Activated CD4-positive, alpha-beta memory T cell treated with anti-CD3 and anti-CD28 coated beads, Interleukin-2, amount 10 ng/mL, durations not matched to agents 7 days and 5 days (primary cell): ENCODE results near the gene SOX6. TPM values are rescaled to one million over a fixed set of nuclear protein-coding genes. Genes with fewer than 3 reads are reported as not detected.

ENCODE experiments used
- CTCF ChIA-PET: fragments of 350-600 bp; sonication (Branson Sonifier 250); formaldehyde crosslinking; loops from one replicate; lab custom pipeline; 2021; ENCODE audit warnings: antibody characterized with exemption, inconsistent platforms; lab: Charles Lee
- POLR2A ChIA-PET: fragments of 350-600 bp; sonication (Branson Sonifier 250); formaldehyde crosslinking; loops from one replicate; lab custom pipeline; 2021; ENCODE audit warnings: antibody characterized with exemption; lab: Charles Lee
- DNase-seq: peaks from one replicate; pipeline ENCODE4 v3.0.0-alpha.2; 2020
- H3K27ac Mint-ChIP-seq: one replicate; pipeline ENCODE4 v1.8.0; 2021; ENCODE audit warnings: mild to moderate bottlenecking, mixed read lengths
- H3K27me3 Mint-ChIP-seq: one replicate; pipeline ENCODE4 v1.8.0; 2021; ENCODE audit warnings: mixed read lengths
- H3K36me3 Mint-ChIP-seq: one replicate; pipeline ENCODE4 v1.8.0; 2021; ENCODE audit warnings: low read depth, mixed read lengths
- H3K4me1 Mint-ChIP-seq: one replicate; pipeline ENCODE4 v1.8.0; 2021; ENCODE audit warnings: mixed read lengths
- H3K4me3 Mint-ChIP-seq: one replicate; pipeline ENCODE4 v1.8.0; 2021; ENCODE audit warnings: mild to moderate bottlenecking, mixed read lengths
- H3K9me3 Mint-ChIP-seq: one replicate; pipeline ENCODE4 v1.8.0; 2021; ENCODE audit warnings: mixed read lengths
- total RNA-seq, 2 experiments: library from RNA; stranded (reverse); gene quantifications; one replicate each; pipeline ENCODE4 v1.2.3, GENCODE V29; 2021

Gene SOX6
- total RNA-seq, 2 experiments from 2014 or later, result not detected

GRCh38 chr11:15938121-15938611 lies 418.2 kb downstream of the SOX6 start:
- no peaks in the 10 kb centered on the region for H3K27me3 Mint-ChIP-seq
- H3K9me3 Mint-ChIP-seq, result peaks cover 10% of the 10 kb centered on the region
- POLR2A ChIA-PET, result no interaction called here
- H3K4me1 Mint-ChIP-seq, result no peaks in the 10 kb centered on the region
- CTCF ChIA-PET, result no interaction called here
- no peak overlapping the region for H3K4me3 Mint-ChIP-seq
- no peak overlapping the region for H3K27ac Mint-ChIP-seq
- no peak for DNase-seq
- no peaks in the 10 kb centered on the region for H3K36me3 Mint-ChIP-seq

GRCh38 chr11:15937601-15938120 lies 418.7 kb downstream of the SOX6 start:
- H3K36me3 Mint-ChIP-seq, result no peaks in the 10 kb centered on the region
- H3K4me3 Mint-ChIP-seq, result no peak overlapping the region
- no peaks in the 10 kb centered on the region for H3K4me1 Mint-ChIP-seq
- ChIA-PET CTCF (no interaction called here), POLR2A (no interaction called here)
- H3K9me3 Mint-ChIP-seq, result peaks cover 10% of the 10 kb centered on the region
- no peak overlapping the region for H3K27ac Mint-ChIP-seq
- H3K27me3 Mint-ChIP-seq, result no peaks in the 10 kb centered on the region
- no peak for DNase-seq

- no peak overlapping the region for H3K27ac Mint-ChIP-seq
- POLR2A ChIA-PET, result no interaction called here
- no peak for DNase-seq
- H3K4me1 Mint-ChIP-seq, result no peaks in the 10 kb centered on the region
- H3K4me3 Mint-ChIP-seq, result no peak overlapping the region
- H3K9me3 Mint-ChIP-seq, result peaks cover 8% of the 10 kb centered on the region
- no peaks in the 10 kb centered on the region for H3K36me3 Mint-ChIP-seq
- no peaks in the 10 kb centered on the region for H3K27me3 Mint-ChIP-seq
- CTCF ChIA-PET, result no interaction called here
Measured at GRCh38 chr11:15936011-15936410, 420.3 kb downstream of the SOX6 start.

GRCh38 chr11:15935373-15935772 lies 421.0 kb downstream of the SOX6 start:
- H3K27me3 Mint-ChIP-seq, result no peaks in the 10 kb centered on the region
- no peak overlapping the region for H3K27ac Mint-ChIP-seq
- ChIA-PET CTCF (interaction anchor here (1.0 kb wide), 1 partner anchor 18 kb away, joined by 3 read pairs; no protein-coding TSS in a partner anchor), POLR2A (no interaction called here)
- no peak overlapping the region for H3K4me3 Mint-ChIP-seq
- H3K9me3 Mint-ChIP-seq, result peaks cover 8% of the 10 kb centered on the region
- no peak for DNase-seq
- no peaks in the 10 kb centered on the region for H3K36me3 Mint-ChIP-seq
- no peaks in the 10 kb centered on the region for H3K4me1 Mint-ChIP-seq

- H3K9me3 Mint-ChIP-seq, result peaks cover 5% of the 10 kb centered on the region
- H3K27ac Mint-ChIP-seq, result no peak overlapping the region
- ChIA-PET POLR2A (no interaction called here), CTCF (interaction anchor here (1.0 kb wide), 1 partner anchor 17 kb away, joined by 3 read pairs; no protein-coding TSS in a partner anchor)
- H3K4me3 Mint-ChIP-seq, result no peak overlapping the region
- no peaks in the 10 kb centered on the region for H3K27me3 Mint-ChIP-seq
- no peaks in the 10 kb centered on the region for H3K36me3 Mint-ChIP-seq
- no peaks in the 10 kb centered on the region for H3K4me1 Mint-ChIP-seq
- DNase-seq, result no peak
Measured at GRCh38 chr11:15933886-15934625, 422.3 kb downstream of the SOX6 start.

GRCh38 chr11:15932417-15932816 lies 423.9 kb downstream of the SOX6 start:
- POLR2A ChIA-PET, result no interaction called here

GRCh38 chr11:15931497-15931896 lies 424.8 kb downstream of the SOX6 start:
- Mint-ChIP-seq H3K27me3 (no peaks in the 10 kb centered on the region), H3K27ac (no peak overlapping the region), H3K36me3 (no peaks in the 10 kb centered on the region), H3K4me1 (no peaks in the 10 kb centered on the region), H3K9me3 (peaks cover 2% of the 10 kb centered on the region), H3K4me3 (no peak overlapping the region)
- ChIA-PET CTCF (interaction anchor here (0.8 to 2.1 kb wide), 2 partner anchors 10 to 480 kb away, joined by 3 to 6 read pairs; no protein-coding TSS in a partner anchor), POLR2A (no interaction called here)
- no peak for DNase-seq

More at GRCh38 chr11:15932417-15932816, 423.9 kb downstream of the SOX6 start:
- Mint-ChIP-seq H3K27me3 (no peaks in the 10 kb centered on the region), H3K4me1 (no peaks in the 10 kb centered on the region), H3K9me3 (peaks cover 5% of the 10 kb centered on the region), H3K27ac (no peak overlapping the region), H3K4me3 (no peak overlapping the region), H3K36me3 (no peaks in the 10 kb centered on the region)
- CTCF ChIA-PET, result interaction anchor here (2.1 kb wide), 1 partner anchor 9 kb away, joined by 6 read pairs; no protein-coding TSS in a partner anchor
- no peak for DNase-seq

- peaks cover 2% of the 10 kb centered on the region for H3K9me3 Mint-ChIP-seq
- ChIA-PET POLR2A (no interaction called here), CTCF (interaction anchor here (2.1 kb wide), 1 partner anchor 10 kb away, joined by 6 read pairs; no protein-coding TSS in a partner anchor)
- no peaks in the 10 kb centered on the region for H3K36me3 Mint-ChIP-seq
- no peaks in the 10 kb centered on the region for H3K27me3 Mint-ChIP-seq
- H3K4me3 Mint-ChIP-seq, result no peak overlapping the region
- DNase-seq, result no peak
- H3K4me1 Mint-ChIP-seq, result no peaks in the 10 kb centered on the region
- no peak overlapping the region for H3K27ac Mint-ChIP-seq
Measured at GRCh38 chr11:15930442-15931025, 425.8 kb downstream of the SOX6 start.

- Mint-ChIP-seq H3K36me3 (no peaks in the 10 kb centered on the region), H3K4me1 (no peaks in the 10 kb centered on the region), H3K9me3 (peaks cover 2% of the 10 kb centered on the region), H3K4me3 (no peak overlapping the region), H3K27me3 (no peaks in the 10 kb centered on the region), H3K27ac (no peak overlapping the region)
- CTCF ChIA-PET, result no interaction called here
- POLR2A ChIA-PET, result no interaction called here
- DNase-seq, result no peak
Measured at GRCh38 chr11:15929371-15929901, 426.9 kb downstream of the SOX6 start.

- DNase-seq, result no peak
- H3K4me3 Mint-ChIP-seq, result no peak overlapping the region
- CTCF ChIA-PET, result no interaction called here
- H3K4me1 Mint-ChIP-seq, result no peaks in the 10 kb centered on the region
- no peaks in the 10 kb centered on the region for H3K36me3 Mint-ChIP-seq
- H3K27me3 Mint-ChIP-seq, result no peaks in the 10 kb centered on the region
- POLR2A ChIA-PET, result no interaction called here
- H3K9me3 Mint-ChIP-seq, result peaks cover 2% of the 10 kb centered on the region
- H3K27ac Mint-ChIP-seq, result no peak overlapping the region
Measured at GRCh38 chr11:15927864-15928217, 428.5 kb downstream of the SOX6 start.

- H3K27me3 Mint-ChIP-seq, result no peaks in the 10 kb centered on the region
- DNase-seq, result no peak
- POLR2A ChIA-PET, result no interaction called here
- H3K4me3 Mint-ChIP-seq, result no peak overlapping the region
- H3K36me3 Mint-ChIP-seq, result no peaks in the 10 kb centered on the region
- no peaks in the 10 kb centered on the region for H3K4me1 Mint-ChIP-seq
- H3K9me3 Mint-ChIP-seq, result peaks cover 2% of the 10 kb centered on the region
- CTCF ChIA-PET, result no interaction called here
- no peak overlapping the region for H3K27ac Mint-ChIP-seq
Measured at GRCh38 chr11:15927196-15927863, 429.0 kb downstream of the SOX6 start.

GRCh38 chr11:15926071-15926470 lies 430.3 kb downstream of the SOX6 start:
- POLR2A ChIA-PET, result no interaction called here
- Mint-ChIP-seq H3K9me3 (peaks cover 2% of the 10 kb centered on the region), H3K27me3 (no peaks in the 10 kb centered on the region)

GRCh38 chr11:15923183-15923582 lies 433.2 kb downstream of the SOX6 start:
- Mint-ChIP-seq H3K4me3 (no peak overlapping the region), H3K36me3 (no peaks in the 10 kb centered on the region), H3K4me1 (no peaks in the 10 kb centered on the region), H3K27ac (no peak overlapping the region), H3K27me3 (no peaks in the 10 kb centered on the region), H3K9me3 (no peaks in the 10 kb centered on the region)
- no peak for DNase-seq
- ChIA-PET CTCF (no interaction called here), POLR2A (no interaction called here)

More at GRCh38 chr11:15926071-15926470, 430.3 kb downstream of the SOX6 start:
- no peaks in the 10 kb centered on the region for H3K4me1 Mint-ChIP-seq
- H3K36me3 Mint-ChIP-seq, result no peaks in the 10 kb centered on the region
- CTCF ChIA-PET, result interaction anchor here (0.8 kb wide), 1 partner anchor 15 kb away, joined by 3 read pairs; no protein-coding TSS in a partner anchor
- H3K4me3 Mint-ChIP-seq, result no peak overlapping the region
- no peak for DNase-seq
- no peak overlapping the region for H3K27ac Mint-ChIP-seq
